HG03442 (cell line): ENCODE measurements around the gene GLS.
A peak's percentile ranks its signal among the peaks of the same experiment; 100 is the strongest.
"Not testable (repeated sequence)": the region's sequence is repeated elsewhere in the genome, so short reads cannot be mapped to it uniquely, and the experiment has no call there.

ENCODE experiments used
- ATAC-seq: cut with Tn5 transposase; IDR thresholded peaks from one replicate; pipeline ENCODE4 v1.9.1; 2021; ENCODE audit warnings: mild to moderate bottlenecking, moderate library complexity; ENCODE audit not compliant: unreplicated experiment

Gene GLS

DNA sequence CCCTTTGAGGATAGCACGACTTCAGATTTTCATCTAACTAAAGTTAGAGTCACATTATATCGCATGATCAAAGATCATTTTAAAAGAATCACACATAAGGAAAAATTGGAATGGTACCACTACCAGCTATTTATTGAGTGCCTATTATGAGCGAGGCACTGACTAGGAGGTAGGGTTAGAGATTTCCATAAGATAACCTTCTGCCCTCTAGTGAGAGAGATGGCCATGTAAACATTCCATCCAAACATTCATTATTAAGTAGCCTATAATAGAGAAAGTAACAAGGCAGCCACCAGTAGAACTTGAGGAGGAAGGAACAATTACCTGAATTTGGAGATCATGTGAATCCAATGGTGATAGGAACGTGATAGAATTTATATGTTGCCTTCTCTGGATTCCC is 25.4 kb upstream of the GLS start:
- ATAC-seq, result no peak

DNA sequence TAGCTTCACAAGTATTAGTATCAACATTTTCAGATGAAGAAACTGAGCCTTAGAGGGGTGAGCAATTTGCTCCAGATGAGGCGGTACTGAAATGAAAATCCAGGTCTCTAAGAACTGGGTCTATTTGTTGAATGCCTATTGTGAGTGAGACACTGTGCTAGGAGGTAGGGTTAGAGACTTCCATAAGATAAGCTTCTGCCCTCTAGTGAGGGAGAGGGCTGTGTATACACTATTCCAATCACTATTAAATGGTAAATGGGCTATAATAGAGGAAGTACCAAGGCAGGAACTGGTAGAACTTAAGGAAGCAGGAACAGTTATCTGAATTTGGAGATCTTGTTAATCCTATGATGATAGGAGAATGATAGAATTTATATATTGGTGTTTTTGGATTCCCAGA is 23.6 kb upstream of the GLS start:
- ATAC-seq, result no peak

DNA sequence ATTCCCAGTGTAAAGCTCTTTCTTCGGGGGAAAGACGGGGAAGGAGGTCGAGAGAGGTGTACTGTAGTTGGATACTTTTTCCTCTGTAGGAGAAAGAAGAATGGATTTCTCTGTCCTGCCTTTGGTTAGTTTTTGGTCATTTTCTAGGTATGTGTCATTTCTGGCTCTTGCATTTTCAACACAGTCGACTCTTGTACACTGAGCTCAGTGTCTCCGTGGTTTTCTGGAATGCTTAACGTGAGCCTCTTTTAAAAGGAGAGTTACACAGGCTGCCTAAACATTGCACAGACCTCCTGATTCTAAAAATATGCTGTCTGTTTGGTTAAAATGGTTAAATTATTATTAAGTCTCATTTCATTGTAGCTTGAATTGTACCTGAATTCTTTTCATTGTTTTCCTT is 21.8 kb upstream of the GLS start:
- no peak for ATAC-seq

DNA sequence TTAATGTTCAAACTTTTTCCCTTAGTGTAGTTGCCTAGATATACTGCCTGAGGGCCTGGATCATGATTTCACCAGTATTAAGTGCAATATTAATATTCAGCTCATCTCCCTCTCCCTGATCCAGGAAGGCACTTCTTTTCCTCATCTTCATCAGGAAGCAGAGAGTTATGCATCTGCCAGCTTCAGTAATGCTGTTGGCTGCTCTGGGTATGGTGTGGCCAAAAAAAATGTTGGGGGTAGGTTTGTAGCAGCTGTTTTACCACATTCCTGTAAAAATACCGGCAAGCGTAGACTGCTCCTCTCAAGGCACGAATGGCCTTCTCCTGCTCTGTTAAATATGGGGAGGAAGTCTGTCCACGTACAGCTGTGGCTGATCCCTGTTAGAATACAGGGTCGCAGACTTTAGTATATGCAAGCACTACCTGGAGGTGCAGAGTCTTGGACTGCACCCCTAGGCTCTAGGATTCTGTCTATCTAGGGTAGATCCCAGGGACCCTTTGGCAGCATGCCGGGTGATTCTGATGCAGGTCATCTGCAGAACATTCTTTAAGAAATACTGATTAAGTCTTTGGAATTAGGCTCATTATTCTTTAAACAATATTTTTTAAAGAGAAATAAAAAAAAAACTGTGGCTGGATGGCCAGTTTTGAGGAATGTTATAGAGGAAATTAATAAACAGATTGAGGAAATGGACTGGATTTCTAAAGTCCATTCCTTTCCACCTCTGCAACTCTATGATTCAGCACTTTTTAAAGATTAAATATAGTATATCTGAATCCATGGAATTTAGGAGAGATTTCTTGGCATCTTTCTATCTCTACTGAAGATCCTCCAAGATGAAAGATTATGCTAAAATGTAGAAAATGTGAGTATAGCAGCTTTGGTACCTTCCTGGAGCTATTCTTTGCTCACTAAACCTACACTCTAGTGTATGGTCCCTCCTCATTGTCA is 21.0 kb upstream of the GLS start:
- ATAC-seq, result no peak

DNA sequence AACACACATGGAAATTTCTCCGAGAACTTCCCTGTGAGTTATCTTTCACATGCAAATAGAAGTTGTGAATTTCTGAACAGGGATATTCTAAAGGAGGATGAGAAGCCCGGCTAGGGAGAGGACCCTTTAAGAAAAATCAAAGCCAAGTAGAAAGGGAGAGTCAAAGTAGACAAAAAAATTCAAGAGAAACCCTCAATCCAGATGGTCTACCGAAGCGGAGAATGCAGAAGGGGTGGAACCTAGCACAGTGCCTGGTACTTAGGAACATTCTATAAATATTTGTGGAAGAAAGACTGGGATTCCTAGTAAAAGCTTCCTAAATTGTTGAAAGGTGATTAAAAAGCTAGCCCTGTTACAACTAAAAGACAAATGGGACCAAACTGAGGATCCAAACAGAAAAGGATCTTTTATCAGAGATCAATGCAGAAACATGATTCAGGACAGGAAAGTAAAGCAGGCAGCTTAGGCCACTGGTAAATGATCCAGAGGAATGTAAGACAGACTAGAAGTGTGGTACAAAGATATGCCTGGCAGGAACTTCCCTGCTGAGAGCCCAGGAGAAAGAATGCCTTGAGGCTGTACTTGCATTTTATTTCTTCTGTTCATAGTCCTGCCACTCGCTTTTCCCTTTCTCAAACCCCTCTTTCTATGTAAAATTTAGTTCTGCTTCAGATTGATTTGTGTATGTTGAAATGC is 19.5 kb upstream of the GLS start:
- no peak for ATAC-seq

DNA sequence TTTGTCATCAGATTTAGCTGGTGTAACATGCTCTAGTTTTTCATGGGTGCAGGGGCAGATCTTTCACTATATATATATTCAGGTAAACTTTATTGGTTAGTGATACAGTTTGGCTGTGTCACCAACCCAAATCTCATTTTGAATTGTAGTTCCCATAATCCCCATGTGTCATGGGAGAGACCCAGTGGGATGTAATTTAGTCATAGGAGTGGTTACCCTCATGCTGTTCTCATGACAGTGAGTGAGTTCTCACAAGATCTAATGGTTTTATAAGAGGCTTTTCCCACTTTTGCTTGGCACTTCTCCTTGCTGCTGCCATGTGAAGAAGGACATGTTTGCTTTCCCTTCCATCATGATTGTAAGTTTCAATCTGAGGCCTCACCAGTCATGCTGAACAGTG is 18.5 kb upstream of the GLS start:
- not testable (repeated sequence) for ATAC-seq

DNA sequence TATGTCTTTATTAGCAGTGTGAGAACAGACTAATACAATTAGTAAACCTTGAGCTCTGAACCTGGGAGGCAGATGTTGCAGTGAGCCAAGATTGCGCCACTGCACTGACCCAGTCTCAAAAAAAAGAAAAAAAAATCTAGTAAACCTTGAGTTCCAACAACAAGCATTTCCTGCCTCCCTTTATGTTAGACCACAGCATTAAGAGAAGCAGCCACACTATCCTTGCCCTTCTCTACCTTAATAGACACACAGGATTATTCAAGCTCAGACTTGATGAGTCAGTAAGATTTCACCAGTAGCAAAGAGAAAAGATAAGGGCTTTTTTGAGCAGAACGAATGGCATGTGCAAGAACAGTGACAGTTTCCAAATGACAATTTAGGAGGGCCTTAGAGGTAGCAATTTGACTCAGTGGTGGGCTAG is 18.0 kb upstream of the GLS start:
- no peak for ATAC-seq

DNA sequence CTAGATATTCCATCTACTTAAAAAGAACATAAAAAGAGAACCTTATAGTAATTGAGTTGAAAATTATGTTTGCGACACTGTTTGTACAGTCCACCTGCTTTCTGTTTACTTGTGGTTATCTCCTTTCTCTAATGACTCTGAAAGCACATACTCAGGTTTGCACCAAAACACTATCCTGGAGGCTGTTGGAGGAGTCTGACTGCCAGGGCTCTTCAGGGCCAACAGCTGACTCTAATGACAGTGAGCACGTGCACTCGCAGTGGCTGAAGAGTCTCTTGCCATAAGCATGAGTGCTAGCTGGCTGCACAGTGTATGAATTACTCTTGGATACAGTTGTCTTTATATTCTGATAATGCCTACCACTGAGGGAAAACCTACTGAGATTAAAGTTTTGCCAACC is 16.7 kb upstream of the GLS start:
- ATAC-seq, result no peak

DNA sequence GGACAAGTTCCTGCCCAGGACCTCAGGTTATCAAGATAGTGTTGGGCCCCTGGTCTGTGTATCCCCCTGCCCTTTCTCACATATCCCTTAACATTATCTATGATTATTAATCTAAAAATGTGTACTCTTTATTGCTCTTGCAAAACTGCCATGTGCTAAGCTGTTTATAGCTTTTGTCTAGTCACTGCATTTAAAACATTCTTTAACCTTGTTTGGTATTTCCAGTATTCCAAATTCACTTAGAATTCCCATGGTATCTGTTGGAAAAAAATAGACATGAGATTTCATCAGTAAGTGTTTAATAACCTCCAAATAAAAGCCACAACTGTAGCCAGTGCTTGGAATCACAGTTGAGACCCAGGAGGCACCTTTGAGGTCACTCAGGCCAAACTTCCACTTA is 16.2 kb upstream of the GLS start:
- ATAC-seq, result no peak

DNA sequence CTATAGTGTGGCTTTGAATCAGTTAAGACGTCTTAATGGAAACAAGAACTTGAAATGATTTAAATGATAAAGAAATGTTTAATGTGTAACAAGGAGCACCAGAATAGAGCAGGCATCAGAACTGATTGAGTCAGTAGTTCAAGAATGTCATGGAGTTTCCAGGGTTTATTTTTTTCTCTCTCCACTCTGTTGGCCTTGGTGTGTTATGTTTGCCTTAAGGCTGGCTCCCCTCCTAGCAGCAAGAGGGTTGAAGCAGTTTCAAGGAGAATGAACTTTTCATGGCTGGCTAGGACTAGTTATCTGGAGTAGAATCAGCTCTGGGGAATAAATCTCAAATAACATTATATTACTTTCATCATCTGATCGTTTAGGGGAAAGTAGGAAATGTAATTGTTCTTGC is 13.4 kb upstream of the GLS start:
- no peak for ATAC-seq

DNA sequence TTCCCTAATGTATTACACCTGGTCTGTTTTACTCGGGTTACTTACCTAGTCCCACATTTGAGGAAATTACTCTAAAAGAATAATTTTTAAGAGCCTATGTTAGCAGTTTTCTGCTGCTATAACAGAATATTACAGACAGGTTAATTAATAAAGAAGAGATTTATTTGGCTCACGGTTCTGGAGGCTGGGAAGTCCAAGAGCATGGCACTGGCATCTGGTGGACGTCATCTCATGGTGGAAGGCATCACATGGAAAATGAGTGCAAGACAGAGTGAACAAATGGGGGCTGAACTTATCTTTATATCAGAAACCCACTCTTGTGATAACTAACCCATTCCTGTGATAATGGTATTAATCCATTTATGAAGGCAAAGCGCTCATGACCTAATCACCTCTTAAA is 12.8 kb upstream of the GLS start:
- no peak for ATAC-seq

DNA sequence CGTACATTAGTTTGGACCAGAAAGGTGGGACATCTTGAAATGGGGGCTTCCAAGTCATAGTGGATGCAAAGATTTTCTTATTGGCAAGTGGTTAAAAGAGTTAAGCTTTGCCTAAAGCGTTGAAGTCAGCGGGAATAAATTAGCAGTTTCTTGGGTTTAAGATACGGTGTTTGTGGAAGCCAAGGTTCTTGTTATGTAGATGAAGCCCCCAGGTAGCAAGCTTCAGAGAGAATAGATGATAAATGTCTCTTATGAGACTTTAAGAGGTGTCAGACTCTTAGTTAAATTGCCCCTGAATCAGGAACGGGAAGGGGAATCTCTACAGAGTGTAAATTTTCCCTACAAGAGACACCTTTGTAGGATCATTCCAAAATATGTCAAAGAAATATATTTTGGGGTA is 10.9 kb upstream of the GLS start:
- ATAC-seq, result no peak

DNA sequence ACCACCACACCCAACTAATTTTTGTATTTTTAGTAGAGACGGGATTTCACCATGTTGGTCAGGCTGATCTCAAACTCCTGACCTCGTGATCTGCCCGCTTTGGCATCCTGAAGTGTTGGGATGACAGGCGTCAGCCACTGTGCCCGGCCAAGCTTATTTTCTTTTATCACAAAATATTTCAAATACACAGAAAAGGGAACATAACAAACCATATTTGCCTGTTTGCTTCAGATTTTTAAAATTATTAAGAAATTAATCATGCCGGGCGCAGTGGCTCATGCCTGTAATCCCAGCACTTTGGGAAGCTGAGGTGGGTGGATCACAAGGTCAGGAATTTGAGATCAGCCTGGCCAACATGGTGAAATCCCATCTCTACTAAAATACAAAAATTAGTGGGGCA is 7.2 kb upstream of the GLS start:
- ATAC-seq, result not testable (repeated sequence)

DNA sequence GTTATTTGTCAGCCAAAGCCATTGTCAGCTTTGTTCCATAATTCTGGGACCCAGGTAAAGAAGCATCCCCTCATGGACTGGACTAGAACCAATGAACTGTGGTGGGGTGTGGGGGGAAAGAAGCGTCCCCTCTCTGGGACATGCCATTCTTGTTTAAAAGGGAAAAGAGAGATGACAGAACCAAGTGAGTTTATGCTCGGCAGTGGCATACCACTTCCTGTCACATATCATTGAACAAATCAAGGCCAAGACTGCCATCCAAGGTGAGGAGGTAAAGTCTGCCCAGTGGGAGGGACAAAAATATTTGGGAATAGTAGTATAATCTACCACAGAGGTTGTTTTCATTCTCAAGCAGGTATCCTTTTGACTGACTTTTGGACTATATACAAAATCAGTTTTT is 4.7 kb upstream of the GLS start:
- no peak for ATAC-seq

DNA sequence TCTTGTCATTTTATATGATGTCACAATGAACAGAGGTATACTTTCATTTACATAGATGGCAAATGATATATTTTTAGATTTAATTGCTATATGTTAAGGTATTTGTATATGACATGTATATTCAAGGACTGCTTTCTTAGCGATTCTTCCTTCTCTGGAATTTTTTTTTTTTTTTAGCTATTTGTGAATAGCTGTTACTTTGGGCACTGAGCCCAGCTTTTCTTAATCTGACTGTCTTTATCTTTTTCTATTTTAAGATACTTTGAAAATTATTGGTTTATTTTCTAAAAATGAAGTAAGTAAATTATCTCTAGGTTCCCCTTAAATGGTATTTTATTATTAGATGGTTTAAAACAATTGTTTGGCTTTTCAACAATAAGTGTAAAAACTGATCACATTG is 4.0 kb upstream of the GLS start:
- ATAC-seq, result no peak

DNA sequence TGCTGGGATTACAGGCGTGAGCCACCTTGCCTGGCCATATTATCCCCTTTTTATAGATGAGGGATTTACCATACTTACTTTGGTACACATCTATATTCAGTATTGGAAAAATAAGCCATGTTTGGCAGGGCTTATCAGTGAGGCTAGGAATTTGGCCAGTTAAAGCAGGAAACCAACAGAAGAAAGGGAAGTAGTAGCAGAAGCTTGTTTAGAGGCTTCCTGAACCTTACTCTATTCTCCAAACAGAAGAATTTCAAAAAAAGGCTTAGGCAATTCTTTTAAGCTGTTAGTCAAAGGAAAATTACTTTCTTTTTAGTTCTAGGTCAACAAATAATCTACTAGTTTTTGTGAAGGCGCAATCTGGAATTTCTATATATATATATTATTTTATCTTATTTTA is 3.2 kb upstream of the GLS start:
- no peak for ATAC-seq

DNA sequence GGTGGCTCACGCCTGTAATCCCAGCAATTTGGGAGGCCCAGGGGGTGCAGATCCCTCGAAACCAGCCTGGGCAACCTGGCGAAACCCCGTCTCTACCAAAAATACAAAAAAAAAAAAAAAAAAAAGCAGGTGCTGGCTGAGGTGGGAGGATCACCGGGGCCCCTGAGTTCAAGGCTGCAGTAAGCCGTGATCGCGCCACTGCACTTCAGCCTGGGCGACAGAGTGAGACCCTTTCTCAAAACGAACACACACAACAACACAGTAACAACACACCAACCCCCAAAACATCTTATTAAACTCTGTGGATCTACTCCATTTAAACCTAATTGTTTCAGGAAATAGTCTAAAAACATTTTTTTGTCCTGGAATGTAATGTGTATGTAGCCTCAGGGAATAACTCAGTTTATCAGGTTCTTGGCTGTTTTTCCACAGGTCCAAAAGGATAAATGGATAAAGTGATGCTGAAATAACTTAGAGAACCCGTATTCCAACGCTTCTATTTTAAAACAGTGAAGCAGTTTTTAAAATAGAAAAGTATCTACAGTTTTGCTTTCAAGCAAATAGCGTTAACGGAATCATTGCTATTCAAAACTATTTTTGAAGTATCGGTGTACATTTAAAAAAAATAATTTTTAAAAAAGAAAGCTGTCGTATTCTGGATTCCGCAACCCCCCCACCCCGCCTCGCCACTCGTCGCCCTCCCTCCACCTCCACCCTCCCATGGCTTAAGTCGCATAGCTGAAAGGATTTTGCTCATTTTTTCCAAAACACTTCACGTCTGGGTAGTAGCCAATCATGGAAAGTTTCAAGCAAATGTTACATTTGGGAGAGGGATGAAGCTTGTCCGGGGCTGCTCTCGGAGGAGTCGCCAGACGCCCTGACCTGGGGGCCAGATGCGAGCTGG is 895 bp upstream of the GLS start:
- ATAC-seq, result no peak

DNA sequence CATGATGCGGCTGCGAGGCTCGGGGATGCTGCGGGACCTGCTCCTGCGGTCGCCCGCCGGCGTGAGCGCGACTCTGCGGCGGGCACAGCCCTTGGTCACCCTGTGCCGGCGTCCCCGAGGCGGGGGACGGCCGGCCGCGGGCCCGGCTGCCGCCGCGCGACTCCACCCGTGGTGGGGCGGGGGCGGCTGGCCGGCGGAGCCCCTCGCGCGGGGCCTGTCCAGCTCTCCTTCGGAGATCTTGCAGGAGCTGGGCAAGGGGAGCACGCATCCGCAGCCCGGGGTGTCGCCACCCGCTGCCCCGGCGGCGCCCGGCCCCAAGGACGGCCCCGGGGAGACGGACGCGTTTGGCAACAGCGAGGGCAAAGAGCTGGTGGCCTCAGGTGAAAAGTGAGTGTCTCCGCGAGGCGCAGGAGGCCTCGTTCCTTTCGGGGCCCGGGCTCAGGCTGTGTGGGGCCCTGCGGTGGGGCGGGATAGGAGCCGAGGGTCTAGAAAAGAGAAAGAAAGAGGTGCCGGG is 520 bp downstream of the GLS start:
- peak; percentile 4 for ATAC-seq

DNA sequence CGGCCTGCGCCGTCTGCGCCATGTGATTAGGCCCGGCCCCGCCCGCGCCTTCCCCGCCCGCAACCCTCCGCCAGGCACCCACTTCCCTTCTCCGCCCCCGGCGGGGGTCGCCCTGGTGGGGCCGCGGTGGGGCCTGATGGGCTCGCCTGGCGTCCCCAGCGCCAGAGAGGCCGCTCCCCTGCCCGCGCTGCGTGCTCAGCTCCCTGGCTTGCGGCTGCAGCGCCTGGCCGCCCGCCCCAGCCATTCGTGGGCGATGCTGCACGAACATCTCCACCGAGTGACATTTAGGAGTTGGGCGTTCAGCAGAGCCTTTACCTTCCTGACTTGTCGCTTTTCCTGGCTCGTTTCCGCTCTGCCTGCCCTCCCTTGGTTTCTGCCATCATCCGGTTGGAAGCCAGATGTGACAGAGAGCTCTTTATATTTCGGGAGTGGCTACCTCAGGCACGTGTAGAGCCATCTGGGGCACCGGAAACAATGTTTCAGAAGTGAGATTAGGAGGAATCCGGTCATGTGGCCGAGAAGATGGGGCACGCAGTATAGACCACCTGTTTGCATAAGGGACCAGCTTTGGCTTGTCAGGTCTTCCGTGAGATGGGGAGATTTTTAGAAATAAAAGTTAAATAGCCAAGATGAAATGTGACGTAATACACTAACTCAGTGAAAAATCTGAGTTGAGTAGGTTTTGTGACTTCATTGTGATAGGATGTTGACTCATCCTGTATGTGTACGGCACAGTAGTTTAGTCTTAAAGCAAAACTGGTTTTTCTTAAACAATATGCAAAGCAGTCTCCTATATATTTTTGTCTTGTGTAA is 1.2 kb downstream of the GLS start:
- peak; percentile 41 for ATAC-seq

DNA sequence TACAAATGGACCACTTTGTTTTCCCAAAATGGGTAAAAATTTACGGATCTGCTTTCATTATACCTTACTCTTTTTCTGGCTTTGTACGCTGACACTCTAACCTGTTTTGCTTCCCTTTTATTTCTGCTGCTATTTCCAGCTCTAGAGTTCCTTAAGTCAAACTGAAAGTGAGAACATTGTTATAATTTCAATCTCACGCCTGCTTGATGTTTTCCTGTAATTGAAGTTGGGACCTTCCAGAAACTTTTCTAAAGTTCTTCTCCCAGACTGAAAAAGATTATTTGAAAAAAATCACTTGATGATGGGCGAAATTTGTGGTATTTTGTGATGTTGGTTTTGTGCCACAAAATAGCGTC is 1.8 kb downstream of the GLS start:
- no peak for ATAC-seq
